NCI-H2227 (cell line): ENCODE measurements around the gene GATAD1.
A peak's percentile ranks its signal among the peaks of the same experiment; 100 is the strongest.
"Not testable (repeated sequence)": the region's sequence is repeated elsewhere in the genome, so short reads cannot be mapped to it uniquely, and the experiment has no call there.

Experiments
- DNase-seq: peaks from one replicate; lab custom pipeline; 2025; ENCODE audit not compliant: unreplicated experiment; lab: John Stamatoyannopoulos, UW

GATAD1 gene, protein sequence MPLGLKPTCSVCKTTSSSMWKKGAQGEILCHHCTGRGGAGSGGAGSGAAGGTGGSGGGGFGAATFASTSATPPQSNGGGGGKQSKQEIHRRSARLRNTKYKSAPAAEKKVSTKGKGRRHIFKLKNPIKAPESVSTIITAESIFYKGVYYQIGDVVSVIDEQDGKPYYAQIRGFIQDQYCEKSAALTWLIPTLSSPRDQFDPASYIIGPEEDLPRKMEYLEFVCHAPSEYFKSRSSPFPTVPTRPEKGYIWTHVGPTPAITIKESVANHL

DNA sequence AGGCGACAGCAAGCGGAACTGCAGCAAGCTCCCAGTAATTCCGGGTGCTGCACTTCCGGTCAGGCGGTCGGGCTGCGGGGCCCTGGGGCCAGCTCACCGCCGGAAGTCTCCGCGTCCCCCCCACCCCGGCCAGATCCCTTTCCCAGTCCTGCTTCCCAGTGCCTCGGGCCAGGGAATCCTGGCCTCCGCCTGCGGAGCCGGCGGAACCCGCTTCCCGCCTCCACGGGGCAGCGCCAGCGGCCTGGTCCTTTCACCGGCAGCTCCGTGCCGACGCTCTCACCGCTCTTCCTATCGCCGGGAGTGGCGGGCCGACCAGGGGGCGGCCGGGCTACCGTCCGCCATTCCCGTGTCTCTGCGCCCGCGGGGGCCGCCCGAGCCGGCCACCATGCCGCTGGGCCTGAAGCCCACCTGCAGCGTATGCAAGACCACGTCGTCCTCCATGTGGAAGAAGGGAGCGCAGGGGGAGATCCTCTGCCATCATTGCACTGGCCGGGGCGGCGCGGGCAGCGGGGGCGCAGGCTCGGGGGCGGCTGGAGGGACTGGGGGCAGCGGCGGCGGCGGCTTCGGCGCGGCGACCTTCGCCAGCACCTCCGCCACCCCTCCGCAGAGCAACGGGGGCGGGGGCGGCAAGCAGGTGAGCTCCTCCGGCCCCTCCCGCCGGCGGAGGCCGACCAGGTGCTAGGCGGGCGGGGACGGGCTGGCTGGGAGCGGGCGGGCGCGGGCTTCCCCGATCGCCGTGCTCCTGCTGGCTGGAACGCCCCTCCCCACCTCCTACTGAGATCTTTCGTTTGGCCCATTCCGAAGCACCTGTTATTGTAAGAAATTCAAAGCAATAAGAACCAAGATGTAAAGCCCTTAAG is at the start of gene GATAD1:
GATAD1 (plus strand) TSS at position 138 of the 860 bp plus-strand sequence; CDS start at position 386, 248 bp downstream.
- DNase-seq: peak; percentile 96

DNA sequence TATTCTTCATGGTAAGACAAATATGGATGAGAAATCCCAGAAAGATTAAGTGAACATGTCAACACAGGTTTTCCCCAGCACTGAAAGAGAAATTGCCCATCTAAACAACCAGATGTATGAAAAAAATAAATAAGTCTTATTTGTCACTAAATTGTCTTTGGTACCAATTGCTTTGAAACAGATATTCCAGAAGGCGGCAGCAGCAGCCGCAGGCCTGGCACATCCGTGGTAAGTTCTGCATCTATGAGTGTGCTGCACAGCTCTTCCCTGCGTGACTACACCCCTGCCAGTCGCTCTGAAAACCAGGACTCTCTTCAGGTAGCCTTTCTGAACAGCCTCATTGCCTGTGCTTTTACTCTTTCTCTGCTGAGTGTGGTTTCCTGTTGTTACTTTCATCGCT is 49.7 kb upstream of the GATAD1 start:
- DNase-seq: no peak

DNA sequence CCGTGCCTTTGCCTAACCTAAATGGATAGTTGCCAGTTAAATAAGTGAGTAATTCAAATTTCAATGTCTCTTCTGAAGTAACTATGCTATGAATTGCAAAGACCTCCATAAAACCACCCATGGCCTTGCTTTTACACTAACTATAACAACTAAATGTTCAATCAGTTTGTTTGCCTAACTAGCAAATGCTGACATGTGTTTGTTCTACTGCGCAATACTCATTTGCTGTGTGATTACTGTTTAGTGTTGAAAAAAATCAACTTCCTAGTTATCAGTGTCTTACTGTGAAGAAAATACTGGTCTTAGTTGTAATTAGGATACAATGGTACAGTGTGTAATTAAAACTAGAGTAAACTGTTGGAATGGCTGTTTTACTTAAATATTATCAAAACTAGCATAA is 47.3 kb upstream of the GATAD1 start:
- no peak for DNase-seq

- no peak for DNase-seq
These were observed 44.1 kb upstream of the GATAD1 start for GRCh38 chr7:92402920-92403759.

DNA sequence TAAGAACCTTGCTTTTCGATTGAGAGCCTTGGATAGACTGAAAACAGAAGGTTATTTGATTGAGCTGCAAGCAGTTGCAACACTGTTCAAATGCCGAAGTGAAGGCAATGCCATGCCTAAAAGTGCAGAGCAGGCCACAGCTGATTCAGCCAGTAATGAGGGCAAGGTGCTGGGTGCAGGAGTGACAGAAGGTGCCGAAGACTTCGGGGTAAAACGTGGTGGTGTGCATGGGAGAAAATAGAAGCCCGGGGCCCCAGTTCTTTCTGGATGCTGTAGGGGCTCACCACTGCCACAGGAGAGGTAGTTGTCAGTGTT is 43.6 kb upstream of the GATAD1 start:
- no peak for DNase-seq

DNA sequence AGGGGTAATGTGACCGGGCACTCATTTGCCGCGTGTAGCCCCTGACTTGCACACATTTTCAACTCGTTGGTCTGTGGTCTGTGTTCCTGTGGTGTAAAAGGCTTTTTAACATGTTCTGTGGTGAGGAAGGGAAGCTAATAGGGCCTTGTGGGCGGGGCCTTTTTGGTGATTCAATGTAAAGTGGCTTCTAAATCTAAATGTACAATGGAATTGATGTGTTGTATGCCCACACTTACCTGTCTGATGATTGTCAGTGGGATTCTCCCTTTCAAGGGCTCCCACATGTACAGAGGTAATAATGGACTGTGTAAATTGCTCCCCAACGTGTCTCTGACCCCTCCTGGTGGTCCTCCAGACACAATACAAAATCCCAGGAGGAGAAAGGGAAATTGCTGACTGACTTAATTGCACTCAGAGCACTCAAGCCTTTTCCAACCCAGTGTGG is 43.1 kb upstream of the GATAD1 start:
- DNase-seq: peak; percentile 86

DNA sequence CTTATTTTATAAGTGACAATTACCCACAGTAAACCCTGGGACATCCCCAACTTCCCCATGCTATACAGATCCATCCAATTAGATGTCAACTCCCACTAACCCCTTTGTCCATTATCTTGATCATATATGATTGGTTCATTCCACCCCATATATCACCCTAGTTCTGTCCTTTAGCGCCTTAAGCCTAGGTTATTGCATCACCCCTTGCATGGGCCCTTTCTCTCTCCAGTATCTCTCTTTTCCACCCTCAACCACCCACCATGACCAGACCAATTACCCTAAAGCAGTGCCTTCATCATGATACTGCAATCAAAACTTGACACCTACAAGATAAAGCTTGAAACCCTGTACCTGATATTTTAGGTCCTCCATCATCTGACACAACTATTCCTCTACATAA is 37.9 kb upstream of the GATAD1 start:
- no peak for DNase-seq

DNA sequence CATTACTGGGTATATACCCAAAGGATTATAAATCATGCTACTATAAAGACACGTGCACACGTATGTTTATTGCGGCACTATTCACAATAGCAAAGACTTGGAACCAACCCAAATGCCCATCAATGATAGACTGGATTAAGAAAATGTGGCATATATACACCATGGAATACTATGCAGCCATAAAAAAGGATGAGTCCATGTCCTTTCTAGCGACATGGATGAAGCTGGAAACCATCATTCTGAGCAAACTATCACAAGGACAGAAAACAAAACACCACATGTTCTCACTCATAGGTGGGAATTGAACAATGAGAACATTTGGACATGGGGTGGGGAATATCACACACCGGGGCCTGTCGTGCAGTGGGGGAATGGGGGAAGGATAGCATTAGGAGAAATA is 37.1 kb upstream of the GATAD1 start:
- not testable (repeated sequence) for DNase-seq

- peak; percentile 42 for DNase-seq
These were observed 34.5 kb upstream of the GATAD1 start for GRCh38 chr7:92412745-92413144.

DNA sequence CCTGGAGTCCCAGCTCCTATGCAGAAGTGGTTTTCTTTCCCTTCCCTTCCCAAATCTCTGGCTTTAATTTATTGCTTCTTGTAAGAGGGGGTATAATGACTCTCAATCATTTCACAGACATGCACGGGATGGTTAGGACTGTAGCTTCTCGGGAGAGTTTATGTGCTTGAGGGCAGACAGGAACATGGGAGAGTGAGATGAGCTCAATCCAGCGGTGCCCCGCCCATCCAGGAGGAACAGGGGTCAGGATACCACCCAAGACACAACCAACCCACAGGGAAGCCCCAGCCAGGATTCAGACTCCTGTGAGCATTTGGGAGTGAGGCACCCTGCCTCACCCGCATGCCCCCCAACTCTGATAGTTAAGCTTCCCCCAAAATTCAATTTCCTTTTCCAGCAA is 33.7 kb upstream of the GATAD1 start:
- no peak for DNase-seq

DNA sequence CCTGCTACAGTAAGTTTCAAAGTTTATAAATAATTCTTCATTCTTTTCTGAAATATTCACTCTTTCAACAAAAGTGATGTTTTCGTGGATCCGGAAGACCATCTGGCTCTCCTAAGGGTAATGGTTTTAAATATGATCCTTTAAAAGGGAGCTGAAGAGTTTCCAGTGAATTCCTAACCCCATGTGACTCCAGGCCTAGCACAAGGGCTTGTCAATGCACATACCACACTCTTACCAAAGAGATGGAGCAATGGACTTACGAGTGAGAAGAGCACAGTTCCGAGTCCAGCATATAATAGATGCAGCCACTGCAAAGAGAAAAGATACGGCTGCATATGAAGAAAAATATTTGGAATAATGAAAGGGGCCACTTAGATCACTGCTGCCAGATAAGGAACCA is 32.1 kb upstream of the GATAD1 start:
- DNase-seq: no peak

GRCh38 chr7:92417913-92418312 is 29.4 kb upstream of the GATAD1 start:
- DNase-seq: no peak

- no peak for DNase-seq
These were observed 25.4 kb upstream of the GATAD1 start for GRCh38 chr7:92421676-92422435.

GRCh38 chr7:92422926-92423325 is 24.4 kb upstream of the GATAD1 start:
- DNase-seq: no peak

- no peak for DNase-seq
These were observed 23.6 kb upstream of the GATAD1 start for GRCh38 chr7:92423710-92424131.

DNA sequence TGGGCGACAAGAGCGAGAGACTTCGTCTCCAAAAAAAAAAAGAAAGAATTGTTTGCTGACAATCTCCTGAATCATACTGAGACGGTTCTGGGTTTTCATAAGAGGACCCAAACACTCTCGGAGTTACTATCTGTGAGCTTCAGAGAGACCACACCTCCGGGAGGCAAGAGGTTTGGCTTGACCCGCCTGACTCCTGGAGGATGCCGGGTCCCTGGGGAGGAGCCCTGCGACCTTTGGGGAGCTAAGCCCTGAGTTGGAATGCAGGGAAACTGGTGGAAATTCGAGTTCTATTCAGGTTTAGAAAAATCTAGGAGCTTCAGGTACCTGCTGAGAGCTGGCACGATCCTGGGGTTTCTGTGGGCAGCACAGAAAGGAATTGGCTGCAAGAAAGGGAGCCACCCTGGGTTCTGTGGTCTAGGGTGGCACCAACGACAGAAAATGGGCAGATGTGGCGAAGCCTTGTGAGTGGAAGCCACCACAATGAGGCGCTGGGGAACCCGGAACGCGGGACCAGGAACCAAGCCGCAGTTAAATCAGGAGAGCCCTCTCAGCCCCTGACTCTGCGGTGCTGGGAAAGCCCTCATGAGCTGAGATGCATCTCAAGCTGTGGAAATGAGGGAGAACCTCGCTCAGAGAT is 21.9 kb upstream of the GATAD1 start:
- peak; percentile 39 for DNase-seq

- no peak for DNase-seq
These were observed 20.1 kb upstream of the GATAD1 start for GRCh38 chr7:92427193-92427592.

GRCh38 chr7:92432299-92432946 is 14.9 kb upstream of the GATAD1 start:
- no peak for DNase-seq

DNA sequence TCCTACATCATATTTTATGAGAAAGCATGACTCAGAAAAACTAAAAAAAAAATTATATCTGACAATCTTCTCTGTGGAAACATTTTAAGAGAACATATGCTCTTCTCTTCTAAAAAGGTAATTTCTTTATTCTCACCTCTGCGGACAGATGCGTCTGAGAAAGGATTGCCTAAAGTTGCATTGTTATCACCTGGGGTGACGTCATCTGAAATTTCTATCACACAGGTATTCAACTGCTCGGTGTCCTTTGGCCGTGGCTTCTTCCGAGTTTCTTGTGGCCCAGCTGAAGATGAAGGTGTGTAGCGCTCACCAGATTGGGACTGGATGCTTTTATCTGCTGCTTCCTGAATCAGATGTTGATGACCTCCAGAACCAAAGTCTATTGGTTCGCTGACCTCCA is 14.3 kb upstream of the GATAD1 start:
- no peak for DNase-seq

- no peak for DNase-seq
These were observed 11.7 kb upstream of the GATAD1 start for GRCh38 chr7:92435542-92435941.
